ENCODE data around the gene CCDC201. TPM values are rescaled to one million over a fixed set of nuclear protein-coding genes. Genes with fewer than 3 reads are reported as not detected.

The CCDC201 gene, protein sequence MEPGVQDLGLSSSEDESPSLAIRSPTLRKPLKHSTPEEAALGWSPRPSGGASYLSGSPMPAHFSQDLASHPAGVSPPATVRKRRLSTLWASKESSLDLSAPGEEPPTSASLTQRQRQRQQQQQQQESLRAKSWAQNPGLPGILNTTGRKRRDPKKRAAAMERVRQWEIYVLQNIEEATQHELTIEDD
- total RNA-seq, result not detected

DNA sequence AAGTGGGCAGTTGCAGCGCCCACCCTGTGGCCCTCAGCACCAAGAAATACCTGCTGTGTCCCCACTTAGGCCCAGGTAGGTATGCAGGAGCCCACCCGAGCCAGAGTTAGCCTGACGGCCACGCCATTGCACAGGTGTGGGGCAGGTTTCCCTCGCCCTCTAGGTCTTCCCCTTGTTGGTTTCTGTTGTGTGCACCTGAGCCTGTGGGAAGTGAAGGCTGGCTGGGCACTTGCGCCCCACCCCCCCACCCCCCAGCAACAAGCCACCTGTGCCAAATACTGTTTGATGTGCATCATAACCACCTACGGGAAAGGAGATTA, at the start of gene CCDC201:
Gene CCDC201 (minus strand): TSS at position 48 of the 320 bp plus-strand sequence. CDS start 75 bp downstream, outside the sequence.
- no peak for ATAC-seq

- peak; percentile 14 for ATAC-seq
Observed at GRCh38 chr7:45921699-45922519, 49.0 kb upstream of the CCDC201 start.

DNA sequence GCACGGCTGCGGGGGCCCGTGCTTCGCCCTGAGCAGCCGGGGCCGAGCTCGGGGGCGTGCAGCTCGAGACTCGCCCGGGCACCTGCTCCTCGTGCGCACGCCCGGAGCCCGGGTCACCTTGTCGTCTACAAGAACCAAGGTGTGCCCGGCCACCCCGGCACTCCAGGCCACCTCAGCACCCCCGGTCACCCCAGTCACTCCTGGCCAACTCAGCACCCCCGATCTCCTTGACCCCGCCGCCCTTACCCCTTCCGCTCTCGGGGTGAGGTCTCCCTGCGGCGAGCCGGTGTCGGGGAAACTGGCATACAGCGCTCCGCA, 48.5 kb upstream of the CCDC201 start:
- ATAC-seq, result peak; percentile 5

DNA sequence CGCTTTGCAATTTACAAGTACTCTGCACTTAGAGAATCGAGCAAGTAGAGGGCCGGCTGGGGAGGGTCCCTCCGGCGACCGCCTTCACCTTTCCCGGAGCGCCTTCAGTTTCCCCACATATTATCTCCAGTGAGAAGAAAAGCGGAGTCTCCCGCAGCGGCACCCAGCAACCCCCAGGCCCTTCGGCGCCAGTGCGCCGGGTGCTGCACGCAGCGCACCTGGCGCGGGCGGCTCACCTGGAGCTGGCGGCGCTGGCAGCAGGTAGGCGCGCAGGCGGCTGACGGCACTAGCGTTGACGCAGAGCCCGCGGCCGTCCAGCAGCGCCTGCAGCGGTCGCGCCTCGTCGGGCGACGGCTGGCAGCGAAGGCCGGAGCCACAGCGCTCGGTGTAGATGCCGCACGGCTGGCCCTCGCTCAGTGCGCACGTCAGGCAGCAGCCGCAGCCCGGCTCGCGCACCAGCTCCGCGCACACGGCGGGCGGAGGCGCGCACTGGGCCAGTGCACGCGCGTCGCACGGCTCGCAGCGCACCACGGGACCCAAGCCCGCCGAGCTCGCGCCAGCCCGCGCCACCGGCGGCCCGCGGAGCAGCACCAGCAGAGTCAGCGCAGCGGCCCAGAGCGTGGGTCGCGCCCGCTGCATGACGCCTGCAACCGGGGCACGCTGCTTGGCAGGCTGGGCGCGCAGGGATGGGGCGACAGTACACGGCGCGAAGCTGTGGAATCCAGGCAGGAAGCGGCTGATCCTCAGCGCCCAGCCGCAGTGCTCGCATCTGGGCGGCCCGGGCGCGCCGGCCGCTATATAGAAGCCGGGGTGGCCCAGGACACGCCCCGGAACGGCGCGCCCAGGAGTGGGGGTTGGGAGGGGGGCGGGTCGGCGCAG, 47.9 kb upstream of the CCDC201 start, which contains the start of gene IGFBP3:
Gene IGFBP3 (minus strand): TSS at position 771 of the 879 bp plus-strand sequence. CDS start 132 bp downstream, at position 639.
- ATAC-seq, result peak; percentile 78

GRCh38 chr7:45919993-45920459, 47.1 kb upstream of the CCDC201 start:
- no peak for ATAC-seq

DNA sequence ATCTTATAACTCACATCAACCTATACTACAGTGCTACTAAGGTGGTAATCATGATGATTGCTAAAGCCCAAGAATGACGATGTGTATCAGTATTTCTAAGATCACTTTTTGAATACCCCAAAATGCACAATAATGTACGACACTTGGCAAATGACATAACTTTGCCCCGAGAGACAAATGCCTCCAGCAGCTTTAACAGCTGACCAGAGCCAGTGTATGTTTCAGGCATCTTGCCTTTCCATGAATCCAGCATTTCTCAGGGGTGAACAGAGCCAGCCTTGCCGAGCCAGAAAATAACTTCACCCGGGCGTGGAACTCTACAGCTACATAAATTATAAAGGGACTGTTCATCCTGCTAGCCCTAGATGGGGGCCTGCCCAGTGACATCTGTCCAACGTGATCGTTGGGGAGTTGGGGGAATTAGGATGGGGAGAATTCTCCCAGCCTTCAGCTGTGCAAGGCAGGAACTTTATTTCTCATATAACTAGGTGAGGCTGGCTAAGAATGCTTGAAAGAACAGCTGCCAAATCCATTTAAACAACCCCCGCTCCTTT, 46.4 kb upstream of the CCDC201 start:
- ATAC-seq, result no peak

GRCh38 chr7:45918556-45918955, 45.7 kb upstream of the CCDC201 start:
- no peak for ATAC-seq

DNA sequence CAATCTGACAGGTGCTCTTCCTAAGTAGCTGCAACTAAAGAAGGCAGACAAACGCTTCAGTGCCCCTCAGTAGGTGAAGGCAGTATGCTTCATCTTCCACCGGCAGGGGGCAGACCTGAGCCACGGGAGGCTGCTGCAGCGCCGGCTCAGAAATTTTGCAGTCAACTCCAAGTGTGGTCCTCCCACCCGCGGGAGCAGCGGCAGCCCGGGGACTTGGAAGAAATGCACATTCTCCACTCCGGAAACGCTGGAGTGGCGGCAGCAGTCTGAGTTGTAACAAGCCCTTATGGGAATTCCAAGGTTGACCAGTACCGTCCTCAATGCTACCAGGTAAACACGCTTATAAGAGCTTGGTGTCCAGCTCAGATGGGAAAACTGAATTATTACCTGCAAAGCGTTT, 44.8 kb upstream of the CCDC201 start:
- peak; percentile 38 for ATAC-seq

- no peak for ATAC-seq
Observed at GRCh38 chr7:45917064-45917463, 44.2 kb upstream of the CCDC201 start.

- no peak for ATAC-seq
Observed at GRCh38 chr7:45915606-45916005, 42.7 kb upstream of the CCDC201 start.

- ATAC-seq, result no peak
Observed at GRCh38 chr7:45914911-45915310, 42.0 kb upstream of the CCDC201 start.

- ATAC-seq, result no peak
Observed at GRCh38 chr7:45912972-45913371, 40.1 kb upstream of the CCDC201 start.

GRCh38 chr7:45911311-45911710, 38.4 kb upstream of the CCDC201 start:
- ATAC-seq, result no peak

GRCh38 chr7:45910855-45911254, 38.0 kb upstream of the CCDC201 start:
- ATAC-seq, result no peak

GRCh38 chr7:45909561-45909960, 36.7 kb upstream of the CCDC201 start:
- no peak for ATAC-seq

DNA sequence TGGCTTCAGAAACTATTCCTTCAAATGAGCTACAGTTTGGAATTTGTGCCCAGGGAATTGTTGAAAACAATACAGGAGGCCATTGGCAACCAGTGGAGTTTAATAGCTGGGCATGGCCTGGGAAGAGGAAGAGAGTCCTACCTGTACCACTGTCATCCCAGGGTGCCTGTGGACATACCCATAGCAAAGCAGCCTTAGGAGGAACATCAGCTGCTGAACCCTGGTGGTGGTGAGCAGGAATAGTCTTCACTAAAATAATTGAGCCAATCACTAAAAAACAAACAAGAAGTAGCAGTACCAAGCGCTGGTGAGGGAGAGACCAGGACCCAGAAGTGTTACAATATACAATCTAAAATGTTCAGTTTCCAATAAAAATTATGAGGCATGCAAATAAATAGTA, 29.9 kb upstream of the CCDC201 start:
- ATAC-seq, result no peak

DNA sequence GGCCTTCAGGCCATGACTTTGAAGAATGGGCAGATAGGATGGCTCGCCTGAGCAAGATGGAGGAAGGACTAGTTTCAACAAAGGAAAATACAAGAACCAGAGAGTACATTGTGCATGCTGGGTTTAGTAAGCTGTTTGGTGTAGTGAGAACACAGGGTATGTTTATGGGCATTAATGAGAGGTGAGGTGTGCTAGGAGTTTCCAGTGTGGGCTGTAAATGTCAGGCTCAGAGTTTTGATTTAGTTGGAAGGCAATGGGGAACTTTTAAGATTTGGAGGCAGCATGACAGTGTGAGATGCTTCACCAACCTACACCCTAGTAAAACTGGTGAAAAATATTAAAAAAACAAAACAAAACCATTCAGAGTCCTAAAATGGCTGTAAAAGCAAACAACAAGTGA, 28.7 kb upstream of the CCDC201 start:
- ATAC-seq, result no peak

DNA sequence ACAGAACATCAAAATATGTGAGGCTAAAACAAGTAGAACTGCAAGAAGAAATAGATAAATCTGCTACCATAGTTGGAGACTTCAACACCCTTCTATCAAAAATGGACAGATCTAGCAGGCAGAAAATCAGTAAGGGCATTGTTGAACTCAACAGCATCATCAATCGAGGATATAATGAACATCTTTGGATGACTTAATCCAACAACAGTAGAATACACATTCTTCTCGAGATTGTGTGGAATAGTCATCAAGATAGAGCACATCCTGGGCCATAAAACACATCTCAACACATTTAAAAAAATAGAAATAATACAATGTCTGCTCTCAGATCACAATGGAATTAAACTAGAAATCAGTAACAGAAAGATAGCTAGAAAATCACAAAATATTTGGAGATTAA, 25.3 kb upstream of the CCDC201 start:
- ATAC-seq, result no peak

- ATAC-seq, result no peak
Observed at GRCh38 chr7:45897042-45897690, 24.3 kb upstream of the CCDC201 start.

GRCh38 chr7:45894665-45895062, 21.8 kb upstream of the CCDC201 start:
- ATAC-seq, result no peak

GRCh38 chr7:45893996-45894664, 21.2 kb upstream of the CCDC201 start:
- ATAC-seq, result no peak
